GM12878 (cell line): ENCODE measurements around the gene PPIF. TPM values are rescaled to one million over a fixed set of nuclear protein-coding genes. Genes with fewer than 3 reads are reported as not detected.

Experiments
- ATAC-seq: fragments of 200-7000 bp; cut with Tn5 transposase; 3 replicates; pipeline ENCODE4 v1.9.1; 2020; ENCODE audit warnings: mild to moderate bottlenecking, moderate library complexity
- BruUV-seq: library from RNA; stranded (reverse); fragments of 400-500 nt; replicated peaks from 2 replicates; lab custom pipeline; 2021; lab: Mats Ljungman, UMichigan
- CTCF ChIA-PET: fragments of 300-600 bp; sonication (Branson Sonifier 250); formaldehyde crosslinking; extraction: SDS; loops from one replicate; lab custom pipeline; 2021; ENCODE audit warnings: inconsistent platforms; lab: Yijun Ruan, JAX
- POLR2A ChIA-PET: fragments of 350-600 bp; formaldehyde crosslinking; extraction: SDS; loops from one replicate; lab custom pipeline; 2021; ENCODE audit warnings: inconsistent platforms; lab: Charles Lee
- RAD21 ChIA-PET: fragments of 300-600 bp; sonication (Branson Sonifier 250); formaldehyde crosslinking; loops from one replicate; lab custom pipeline; 2023; ENCODE audit warnings: antibody characterized with exemption; ENCODE audit not compliant: unreplicated experiment; lab: Charles Lee
- SMC1A ChIA-PET: fragments of 300-600 bp; sonication (Branson Sonifier 250); formaldehyde crosslinking; loops from one replicate; lab custom pipeline; 2023; ENCODE audit not compliant: unreplicated experiment, uncharacterized antibody; lab: Charles Lee
- DNase-seq: peaks from one replicate; pipeline ENCODE4 v3.0.0-alpha.2; 2011; ENCODE audit warnings: low read depth, low spot score
- FAIRE-seq: peaks from 3 replicates; lab custom pipeline; 2011; peaks lifted over from hg19 to GRCh38; lab: Jason Lieb, UNC
- H2AFZ ChIP-seq: 2 replicates; pipeline ENCODE4 v1.6.0; 2011; ENCODE audit warnings: low read depth, low read length, control low read depth; ENCODE audit not compliant: control insufficient read depth
- H3K27ac ChIP-seq: 2 replicates; pipeline ENCODE4 v1.5.1; 2011; ENCODE audit warnings: control low read depth; ENCODE audit not compliant: control insufficient read depth, insufficient read depth
- H3K27me3 ChIP-seq, 2 experiments: replicated peaks in 1 of 2; 2 replicates each; pipeline versions ENCODE4 v1.6.0 to v1.6.1; 2011; ENCODE audit warnings: low read length in 1 of 2; ENCODE audit not compliant: control insufficient read depth in 2 of 2, insufficient read depth in 2 of 2
- H3K36me3 ChIP-seq, 2 experiments: 2 replicates each; pipeline ENCODE4 v1.5.1; 2011; ENCODE audit warnings: low read length in 1 of 2; ENCODE audit not compliant: control insufficient read depth in 2 of 2, insufficient read depth in 2 of 2
- H3K4me1 ChIP-seq: 2 replicates; pipeline ENCODE4 v1.6.1; 2011; ENCODE audit warnings: mild to moderate bottlenecking, low read length, moderate library complexity, mixed read lengths; ENCODE audit not compliant: control insufficient read depth, insufficient read depth
- H3K4me2 ChIP-seq: 2 replicates; pipeline ENCODE4 v1.6.0; 2011; ENCODE audit warnings: control low read depth; ENCODE audit not compliant: control insufficient read depth, insufficient read depth
- H3K4me3 ChIP-seq: fragments of 200-600 bp; sonication (generic); 2 replicates; pipeline ENCODE4 v1.5.1; 2016
- H3K79me2 ChIP-seq: 2 replicates; pipeline ENCODE4 v1.6.0; 2011; ENCODE audit warnings: low read length; ENCODE audit not compliant: control insufficient read depth, insufficient read depth
- H3K9ac ChIP-seq: 2 replicates; pipeline ENCODE4 v1.8.0; 2011; ENCODE audit warnings: low read length, control low read depth, mixed read lengths; ENCODE audit not compliant: control insufficient read depth, insufficient read depth
- H3K9me3 ChIP-seq: replicated peaks from 3 replicates; pipeline ENCODE4 v1.5.1; 2011; ENCODE audit warnings: mild to moderate bottlenecking, low read length; ENCODE audit not compliant: control insufficient read depth, insufficient read depth
- H4K20me1 ChIP-seq: 2 replicates; pipeline ENCODE4 v1.6.0; 2011; ENCODE audit not compliant: control insufficient read depth, insufficient read depth
- BCL3 ChIP-seq: IDR thresholded peaks from 2 replicates; pipeline ENCODE4 v1.6.1; 2011; ENCODE audit warnings: borderline replicate concordance, low read depth, mild to moderate bottlenecking, moderate library complexity, low read length; ENCODE audit not compliant: insufficient read depth, poor library complexity, severe bottlenecking
- CHD1 ChIP-seq: IDR thresholded peaks from 2 replicates; pipeline ENCODE4 v1.6.1; 2012; ENCODE audit warnings: low read depth, low read length, improper control_type of control experiment
- CHD2 ChIP-seq: IDR thresholded peaks from 2 replicates; pipeline ENCODE4 v1.6.1; 2011; ENCODE audit warnings: low read depth, low read length, improper control_type of control experiment, borderline replicate concordance
- E2F4 ChIP-seq: IDR thresholded peaks from 2 replicates; pipeline ENCODE4 v1.6.1; 2012; ENCODE audit warnings: low read depth, low read length, improper control_type of control experiment
- RELA ChIP-seq: fragments of 450-650 bp; IDR thresholded peaks from 2 replicates; pipeline ENCODE4 v1.8.0; 2014; ENCODE audit warnings: borderline replicate concordance; ENCODE audit not compliant: partially characterized antibody
- TCF3 ChIP-seq: IDR thresholded peaks from 2 replicates; pipeline ENCODE4 v1.6.1; 2012; ENCODE audit warnings: low read depth, mild to moderate bottlenecking, low read length, borderline replicate concordance; ENCODE audit not compliant: insufficient read depth
- YY1 ChIP-seq: IDR thresholded peaks from 2 replicates; pipeline ENCODE4 v1.6.1; 2011; ENCODE audit warnings: low read depth, mild to moderate bottlenecking, low read length
- WGBS: methylation state at CpG from one replicate; pipeline ENCODE4 v1.1.6; 2016; ENCODE audit warnings: low lambda C conversion rate; ENCODE audit not compliant: insufficient replicate concordance, insufficient coverage; ENCODE audit errors: missing lambda C conversion rate; 5-methylcytosine and 5-hydroxymethylcytosine counted together
- in situ Hi-C: fragments of 300-500 bp; cut with MboI; formaldehyde crosslinking; loops from 9 replicates; pipeline ENCODE4 v1.14.3; 2018; ENCODE audit warnings: mixed read lengths
- intact Hi-C: fragments of 100-400 bp; cut with micrococcal nuclease; formaldehyde crosslinking; loops from one replicate; pipeline ENCODE4 v1.14.2; 2022; ENCODE audit not compliant: unreplicated experiment
- polyA plus RNA-seq, 11 experiments: library from polyadenylated mRNA; depleted of rRNA in 4 of 11; unstranded in 6 of 11; stranded (reverse) in 5 of 11; fragments of >200 nt; fragmentation: Nextera tagmentation in 4 of 11; fragmentation: Illumina TruSeq in 1 of 11; extraction: Ambion mirVana in 4 of 11; extraction: Trizol in 1 of 11; gene quantifications; 1 replicate in 1 of 11; 2 replicates in 10 of 11; pipeline versions ENCODE4 v1.2.1 to v1.2.3, GENCODE V29; 2011 to 2016; ENCODE audit warnings: inconsistent platforms in 2 of 11, missing spikeins in 2 of 11, low read depth in 1 of 11
- total RNA-seq, 4 experiments: library from RNA; depleted of rRNA in 3 of 4; stranded (reverse); fragments of >200 nt in 3 of 4; fragmentation: Illumina TruSeq in 1 of 4; extraction: Trizol in 1 of 4; gene quantifications; 2 replicates each; pipeline versions ENCODE4 v1.2.1 to v1.2.3, GENCODE V29; 2013 to 2021
- TF ChIP-seq, protein P1 (sequence below): fragments of 450-650 bp; IDR thresholded peaks from 2 replicates; pipeline ENCODE4 v1.6.1; 2017; ENCODE audit warnings: borderline replicate concordance

The PPIF gene
- total and polyA plus RNA-seq, 10 of the 15 experiments (the other 5 are each of a cell fraction or from before 2014, with no cell fraction given) = 28.8 to 180 (median 128) TPM

- no peak for TF ChIP-seq CHD2
- TF ChIP-seq, protein P1, sequence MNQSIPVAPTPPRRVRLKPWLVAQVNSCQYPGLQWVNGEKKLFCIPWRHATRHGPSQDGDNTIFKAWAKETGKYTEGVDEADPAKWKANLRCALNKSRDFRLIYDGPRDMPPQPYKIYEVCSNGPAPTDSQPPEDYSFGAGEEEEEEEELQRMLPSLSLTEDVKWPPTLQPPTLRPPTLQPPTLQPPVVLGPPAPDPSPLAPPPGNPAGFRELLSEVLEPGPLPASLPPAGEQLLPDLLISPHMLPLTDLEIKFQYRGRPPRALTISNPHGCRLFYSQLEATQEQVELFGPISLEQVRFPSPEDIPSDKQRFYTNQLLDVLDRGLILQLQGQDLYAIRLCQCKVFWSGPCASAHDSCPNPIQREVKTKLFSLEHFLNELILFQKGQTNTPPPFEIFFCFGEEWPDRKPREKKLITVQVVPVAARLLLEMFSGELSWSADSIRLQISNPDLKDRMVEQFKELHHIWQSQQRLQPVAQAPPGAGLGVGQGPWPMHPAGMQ = no peak
- no peak for TF ChIP-seq BCL3
- TF ChIP-seq E2F4 = no peak
- no peak for TF ChIP-seq TCF3
- TF ChIP-seq YY1 = no peak
- TF ChIP-seq CHD1 = no peak
- TF ChIP-seq RELA = no peak
- H3K4me3 ChIP-seq = no peak overlapping the region
- H3K9ac ChIP-seq = no peak overlapping the region
- ChIA-PET CTCF (no interaction called here), RAD21 (interaction anchor here (1.5 kb wide), 1 partner anchor 12 kb away, joined by 3 read pairs; no protein-coding TSS in a partner anchor), POLR2A (no interaction called here), SMC1A (no interaction called here)
- no peak overlapping the region for H2AFZ ChIP-seq
- H3K36me3 ChIP-seq = no peaks in the 10 kb centered on the region; a peak in 1 of 4 replicates
- H3K4me2 ChIP-seq = no peak overlapping the region
- H3K4me1 ChIP-seq = peaks cover 4% of the 10 kb centered on the region; the same call in 1 of the 2 replicates
- H3K9me3 ChIP-seq = no peaks in the 10 kb centered on the region; the same call in 2 of the 3 replicates
- no peaks in the 10 kb centered on the region for H3K27me3 ChIP-seq
- H4K20me1 ChIP-seq = no peaks in the 10 kb centered on the region
- in situ Hi-C loops (no loop called here), intact Hi-C loops (no loop called here)
- ATAC-seq (no peak), FAIRE-seq (no peak), DNase-seq (no peak)
- H3K27ac ChIP-seq = no peak overlapping the region
- no peaks in the 10 kb centered on the region for H3K79me2 ChIP-seq
- WGBS = 48% methylated on average over 4 of the region's 4 CpGs
- BruUV-seq = no TSS peak
Measured at GRCh38 chr10:79361726-79362397, 14.6 kb downstream of the PPIF start.
